Measurements from ENCODE around the gene PIWIL4.
"Not testable (repeated sequence)": the region's sequence is repeated elsewhere in the genome, so short reads cannot be mapped to it uniquely, and the experiment has no call there.

The PIWIL4 gene

GRCh38 chr11:94639901-94640721 lies 72.9 kb downstream of the PIWIL4 start:
- DNase-seq: no peak

- no peak for DNase-seq
These were observed 74.1 kb downstream of the PIWIL4 start for GRCh38 chr11:94641167-94641761.

- DNase-seq: not testable (repeated sequence)
These were observed 76.0 kb downstream of the PIWIL4 start for GRCh38 chr11:94643186-94643585.

- no peak for DNase-seq
These were observed 80.8 kb downstream of the PIWIL4 start for GRCh38 chr11:94647926-94648325.

GRCh38 chr11:94648789-94649188 lies 81.6 kb downstream of the PIWIL4 start:
- no peak for DNase-seq

GRCh38 chr11:94649254-94649653 lies 82.1 kb downstream of the PIWIL4 start:
- DNase-seq: no peak

- DNase-seq: no peak
These were observed 82.9 kb downstream of the PIWIL4 start for GRCh38 chr11:94649964-94650623.

GRCh38 chr11:94650756-94651155 lies 83.6 kb downstream of the PIWIL4 start:
- DNase-seq: no peak

GRCh38 chr11:94652735-94653284 lies 85.6 kb downstream of the PIWIL4 start:
- no peak for DNase-seq

- DNase-seq: no peak
These were observed 86.4 kb downstream of the PIWIL4 start for GRCh38 chr11:94653561-94653960.

- DNase-seq: no peak
These were observed 87.0 kb downstream of the PIWIL4 start for GRCh38 chr11:94654201-94654600.

GRCh38 chr11:94655291-94655690 lies 88.1 kb downstream of the PIWIL4 start:
- DNase-seq: no peak

- DNase-seq: no peak
These were observed 88.8 kb downstream of the PIWIL4 start for GRCh38 chr11:94655956-94656355.

- no peak for DNase-seq
These were observed 89.8 kb downstream of the PIWIL4 start for GRCh38 chr11:94656968-94657367.

- DNase-seq: no peak
These were observed 90.5 kb downstream of the PIWIL4 start for GRCh38 chr11:94657629-94658028.

- DNase-seq: no peak
These were observed 91.2 kb downstream of the PIWIL4 start for GRCh38 chr11:94658386-94658785.

GRCh38 chr11:94658888-94659287 lies 91.7 kb downstream of the PIWIL4 start:
- no peak for DNase-seq

- DNase-seq: no peak
These were observed 94.3 kb downstream of the PIWIL4 start for GRCh38 chr11:94661444-94661843.

GRCh38 chr11:94662065-94662779 lies 95.1 kb downstream of the PIWIL4 start:
- DNase-seq: no peak

GRCh38 chr11:94662846-94663390 lies 95.8 kb downstream of the PIWIL4 start:
- DNase-seq: no peak

- no peak for DNase-seq
These were observed 97.2 kb downstream of the PIWIL4 start for GRCh38 chr11:94664346-94664745.

GRCh38 chr11:94665116-94665659 lies 98.0 kb downstream of the PIWIL4 start:
- no peak for DNase-seq

All from stimulated activated naive CD4-positive, alpha-beta T cell (primary cell).